Measurements from ENCODE around the gene KCNH6.

The KCNH6 gene

DNA sequence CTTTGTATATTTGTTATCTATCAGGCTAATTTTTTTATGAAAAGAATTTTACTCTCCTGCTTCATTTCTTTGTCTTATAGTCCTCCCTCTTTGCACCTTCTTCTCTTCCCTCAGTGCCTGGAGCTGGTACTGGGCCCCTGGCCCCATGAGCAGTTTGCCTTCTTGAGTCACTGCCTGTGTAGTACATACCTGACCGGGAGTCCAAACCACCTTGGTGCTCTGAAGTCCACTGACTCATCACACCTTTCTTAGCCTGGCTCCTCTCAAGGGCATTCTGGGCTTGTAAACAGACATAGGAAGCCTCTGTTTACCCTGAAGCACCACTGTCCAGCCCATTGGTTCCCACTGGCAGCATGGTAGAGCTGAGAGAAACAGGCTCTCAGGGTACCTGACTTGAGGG, 66.5 kb downstream of the KCNH6 start:
- TF ChIP-seq, protein P1, sequence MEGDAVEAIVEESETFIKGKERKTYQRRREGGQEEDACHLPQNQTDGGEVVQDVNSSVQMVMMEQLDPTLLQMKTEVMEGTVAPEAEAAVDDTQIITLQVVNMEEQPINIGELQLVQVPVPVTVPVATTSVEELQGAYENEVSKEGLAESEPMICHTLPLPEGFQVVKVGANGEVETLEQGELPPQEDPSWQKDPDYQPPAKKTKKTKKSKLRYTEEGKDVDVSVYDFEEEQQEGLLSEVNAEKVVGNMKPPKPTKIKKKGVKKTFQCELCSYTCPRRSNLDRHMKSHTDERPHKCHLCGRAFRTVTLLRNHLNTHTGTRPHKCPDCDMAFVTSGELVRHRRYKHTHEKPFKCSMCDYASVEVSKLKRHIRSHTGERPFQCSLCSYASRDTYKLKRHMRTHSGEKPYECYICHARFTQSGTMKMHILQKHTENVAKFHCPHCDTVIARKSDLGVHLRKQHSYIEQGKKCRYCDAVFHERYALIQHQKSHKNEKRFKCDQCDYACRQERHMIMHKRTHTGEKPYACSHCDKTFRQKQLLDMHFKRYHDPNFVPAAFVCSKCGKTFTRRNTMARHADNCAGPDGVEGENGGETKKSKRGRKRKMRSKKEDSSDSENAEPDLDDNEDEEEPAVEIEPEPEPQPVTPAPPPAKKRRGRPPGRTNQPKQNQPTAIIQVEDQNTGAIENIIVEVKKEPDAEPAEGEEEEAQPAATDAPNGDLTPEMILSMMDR (IDR thresholded peaks at IDR 0.05; ENCODE audit: control insufficient read depth, insufficient read depth, low read depth, low read length, missing control alignments): no peak
- DNase-seq (ENCODE audit: low read depth): no peak
- no peak overlapping the region for H3K4me3 ChIP-seq (ENCODE audit: control insufficient read depth, low read depth, low read length)

DNA sequence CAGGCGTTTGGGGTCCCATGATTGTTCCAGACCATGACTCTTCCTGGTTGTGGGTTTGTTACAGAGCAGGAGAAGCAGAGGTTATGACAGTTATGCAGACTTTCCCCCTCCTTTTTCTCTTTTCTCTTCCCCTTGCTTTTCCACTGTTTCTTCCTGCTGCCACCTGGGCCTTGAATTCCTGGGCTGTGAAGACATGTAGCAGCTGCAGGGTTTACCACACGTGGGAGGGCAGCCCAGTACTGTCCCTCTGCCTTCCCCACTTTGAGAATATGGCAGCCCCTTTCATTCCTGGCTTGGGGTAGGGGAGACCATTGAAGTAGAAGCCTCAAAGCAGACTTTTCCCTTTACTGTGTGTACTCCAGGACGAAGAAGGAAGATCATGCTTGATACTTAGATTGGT, 69.6 kb downstream of the KCNH6 start:
- TF ChIP-seq, protein P1 (IDR thresholded peaks at IDR 0.05; ENCODE audit: control insufficient read depth, insufficient read depth, low read depth, low read length, missing control alignments): no peak
- no peak overlapping the region for H3K4me3 ChIP-seq (ENCODE audit: control insufficient read depth, low read depth, low read length)
- no peak for DNase-seq (ENCODE audit: low read depth)

DNA sequence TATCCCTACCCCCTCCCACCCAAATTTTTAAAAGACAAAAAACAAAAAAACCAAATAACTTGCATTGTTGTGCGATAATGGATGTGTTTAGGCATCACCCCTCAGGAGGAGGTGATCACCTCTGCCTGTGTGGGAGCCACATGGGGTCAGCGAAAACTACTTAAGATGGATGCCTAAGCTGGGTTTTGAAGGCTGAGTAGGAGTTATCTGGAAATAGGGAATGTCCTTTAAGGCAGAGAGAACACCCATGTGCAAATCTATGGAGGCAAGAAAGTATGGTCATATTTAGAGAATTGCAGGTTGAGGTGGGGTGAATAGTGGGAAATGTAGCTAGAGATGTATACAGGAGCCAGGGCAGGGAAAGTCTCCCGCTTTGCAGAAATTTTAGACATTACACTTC, 72.0 kb downstream of the KCNH6 start:
- TF ChIP-seq, protein P1 (IDR thresholded peaks at IDR 0.05; ENCODE audit: control insufficient read depth, insufficient read depth, low read depth, low read length, missing control alignments): no peak
- no peak for DNase-seq (ENCODE audit: low read depth)
- H3K4me3 ChIP-seq (ENCODE audit: control insufficient read depth, low read depth, low read length): no peak overlapping the region

Data from AG09309 (cell line).